HG03571 (cell line): ENCODE results near the gene HPSE2.

Experiments used
- ATAC-seq: cut with Tn5 transposase; IDR thresholded peaks from one replicate; pipeline ENCODE4 v1.9.1; 2021; ENCODE audit not compliant: unreplicated experiment

The HPSE2 gene

GRCh38 chr10:98696516-98696915, 539.1 kb downstream of the HPSE2 start:
- ATAC-seq = no peak

- ATAC-seq = no peak
Observed at GRCh38 chr10:98694883-98695282, 540.8 kb downstream of the HPSE2 start.

GRCh38 chr10:98694014-98694413, 541.6 kb downstream of the HPSE2 start:
- no peak for ATAC-seq

- ATAC-seq = no peak
Observed at GRCh38 chr10:98687685-98688084, 548.0 kb downstream of the HPSE2 start.

DNA sequence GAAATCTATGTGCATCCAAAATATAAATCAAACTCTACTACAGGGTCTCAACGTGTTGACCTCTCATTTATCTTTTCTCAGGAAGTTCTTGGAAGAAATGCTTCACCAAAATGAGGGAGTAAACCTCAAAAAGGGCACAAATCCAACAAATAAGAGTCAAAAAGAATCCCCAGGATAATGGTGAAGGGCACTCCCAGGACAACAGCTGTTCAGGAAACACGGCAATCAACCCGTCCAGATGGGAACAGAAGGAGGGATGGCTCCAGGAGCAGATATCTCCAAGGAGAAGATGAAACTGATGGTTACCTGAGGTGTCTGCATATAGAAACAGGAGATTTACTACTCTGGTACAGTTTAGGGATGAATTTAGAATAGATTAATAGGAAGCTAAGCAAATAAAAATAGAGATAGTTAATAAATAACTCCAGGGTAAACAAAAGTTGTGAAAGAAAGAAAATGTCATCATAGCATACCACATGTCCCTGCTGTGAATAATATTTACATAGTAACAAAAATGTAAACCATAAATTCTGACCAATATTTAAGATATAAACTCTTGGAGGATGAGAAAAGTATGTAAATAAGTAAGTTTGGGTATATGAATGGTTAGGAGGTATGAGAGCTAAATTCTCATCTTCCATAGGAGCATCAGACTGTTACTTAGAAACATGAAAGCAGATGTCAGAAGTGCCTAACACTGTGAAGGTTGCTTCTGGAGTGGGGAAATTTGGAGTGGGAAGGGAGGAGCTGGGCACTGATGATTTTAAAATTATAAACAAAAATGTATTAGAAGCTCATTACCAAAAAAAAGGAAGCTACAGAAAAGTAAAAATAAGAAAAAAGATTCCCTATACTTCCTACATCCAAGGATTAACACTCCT, 551.4 kb downstream of the HPSE2 start:
- ATAC-seq = no peak

DNA sequence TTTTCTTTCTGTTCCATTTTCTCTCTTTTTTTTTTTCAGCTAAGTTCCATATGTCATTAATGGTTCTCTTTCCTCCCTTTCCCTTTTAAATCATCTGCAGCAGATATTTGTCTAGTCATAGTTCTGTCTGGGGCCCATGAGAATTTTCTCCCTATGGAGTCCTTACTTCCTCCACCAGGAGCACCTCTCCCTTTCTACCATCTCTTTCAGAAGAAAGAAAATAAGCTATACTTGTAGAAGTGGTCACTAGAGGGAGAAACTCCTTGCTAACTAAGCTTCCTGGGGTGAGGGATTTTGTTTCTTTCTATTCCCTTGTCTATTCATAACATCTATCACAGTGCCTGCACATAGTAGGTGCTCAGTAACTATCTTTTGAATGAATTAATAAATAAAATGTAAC, 558.8 kb downstream of the HPSE2 start:
- ATAC-seq = no peak

DNA sequence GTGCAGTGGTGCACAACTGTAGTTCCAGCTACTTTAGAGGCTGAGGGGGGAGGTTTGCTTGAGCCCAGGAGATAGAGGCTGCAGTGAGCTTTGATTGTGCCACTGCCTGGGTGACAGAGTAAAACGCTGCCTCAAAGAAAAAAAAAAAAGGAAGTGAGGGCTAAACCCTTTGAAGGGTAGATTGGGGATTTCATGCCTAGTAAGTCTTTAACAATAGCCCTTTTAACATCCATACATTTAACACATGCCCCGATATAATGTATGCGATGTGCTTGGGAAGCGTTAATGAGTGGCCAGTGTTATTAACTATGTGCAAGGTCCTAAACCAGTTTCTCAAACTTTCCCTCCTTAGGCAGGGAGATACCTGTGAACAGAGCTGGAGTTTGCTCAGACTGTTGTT, 559.8 kb downstream of the HPSE2 start:
- ATAC-seq = no peak

DNA sequence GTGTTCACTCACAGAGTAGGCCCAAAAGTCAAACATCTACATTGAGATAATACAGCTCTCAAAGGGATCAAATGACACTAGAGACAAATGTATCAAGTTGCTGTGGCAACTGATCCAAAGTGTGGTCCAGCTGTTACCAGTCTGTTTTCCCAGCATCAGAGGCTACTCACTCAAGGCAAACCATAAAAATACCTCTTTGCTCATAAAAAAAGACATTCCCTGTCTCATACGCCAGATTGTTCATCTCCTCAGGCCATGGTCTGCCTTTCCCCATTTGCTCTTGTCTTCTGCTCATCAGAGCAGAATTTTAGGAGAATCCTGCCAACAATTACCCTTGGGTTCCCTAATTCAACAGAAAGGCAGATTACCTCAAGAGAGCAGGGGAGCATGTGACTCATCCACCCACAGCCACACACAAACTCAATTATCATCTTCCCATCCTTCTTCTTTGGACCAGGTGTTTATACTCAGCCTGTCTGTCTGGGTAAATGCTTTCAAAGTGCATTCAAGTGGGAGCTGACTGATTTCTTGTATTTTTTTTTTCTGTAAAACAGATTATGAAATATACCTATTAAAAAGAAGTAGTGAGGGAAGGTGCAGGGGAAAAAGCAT, 562.4 kb downstream of the HPSE2 start:
- ATAC-seq = no peak

- no peak for ATAC-seq
Observed at GRCh38 chr10:98667081-98667480, 568.6 kb downstream of the HPSE2 start.

DNA sequence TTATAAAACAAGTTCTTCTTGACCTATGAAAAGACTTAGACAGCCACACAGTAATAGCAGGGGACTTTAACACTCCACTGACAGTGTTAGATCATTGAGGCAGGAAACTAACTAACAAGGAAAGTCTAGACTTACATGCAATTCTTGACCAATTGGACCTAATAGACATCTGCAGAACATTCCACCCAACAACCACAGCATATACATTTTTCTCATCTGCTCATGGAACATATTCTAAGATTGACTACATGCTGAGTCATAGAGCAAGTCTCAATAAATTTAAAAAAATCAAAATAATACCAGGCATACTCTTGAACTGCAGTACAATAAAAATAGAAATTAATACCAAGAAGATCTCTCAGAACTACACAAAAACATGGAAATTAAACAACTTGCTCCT, 569.4 kb downstream of the HPSE2 start:
- no peak for ATAC-seq

DNA sequence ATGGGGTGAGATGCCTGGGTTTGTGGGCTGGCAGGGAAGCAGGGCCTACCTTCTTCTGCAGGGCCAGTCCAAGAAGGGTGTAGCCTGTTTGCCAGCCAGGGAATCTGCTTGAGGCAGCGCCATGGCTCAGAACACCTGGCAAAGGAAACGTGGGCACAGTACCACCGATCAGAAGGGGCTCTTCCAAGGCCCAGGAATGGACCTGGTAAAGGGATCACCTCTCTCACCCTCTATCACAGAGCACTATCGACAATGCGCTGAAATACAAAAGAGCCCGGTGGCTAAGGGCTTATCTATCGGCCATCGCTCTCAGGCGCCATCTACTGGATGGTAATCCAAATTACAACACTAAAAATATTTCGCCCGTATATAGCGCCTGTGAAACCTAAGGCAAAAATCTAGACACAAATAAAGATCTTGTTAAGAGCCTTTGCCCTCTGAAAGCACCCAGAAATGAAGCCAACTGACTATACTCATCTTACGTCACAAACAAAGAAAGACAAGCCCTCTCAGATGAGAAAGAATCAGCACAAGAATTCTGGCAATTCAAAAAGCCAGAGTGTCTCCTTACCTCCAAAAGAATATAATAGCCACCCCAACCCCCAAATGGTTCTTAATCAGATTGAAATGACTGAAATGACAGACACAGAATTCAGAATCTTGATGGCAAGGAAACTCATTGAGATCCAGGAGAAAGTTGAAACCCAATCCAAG, 571.2 kb downstream of the HPSE2 start:
- ATAC-seq = no peak

GRCh38 chr10:98659951-98660350, 575.7 kb downstream of the HPSE2 start:
- ATAC-seq = no peak

- ATAC-seq = no peak
Observed at GRCh38 chr10:98655492-98655891, 580.2 kb downstream of the HPSE2 start.

DNA sequence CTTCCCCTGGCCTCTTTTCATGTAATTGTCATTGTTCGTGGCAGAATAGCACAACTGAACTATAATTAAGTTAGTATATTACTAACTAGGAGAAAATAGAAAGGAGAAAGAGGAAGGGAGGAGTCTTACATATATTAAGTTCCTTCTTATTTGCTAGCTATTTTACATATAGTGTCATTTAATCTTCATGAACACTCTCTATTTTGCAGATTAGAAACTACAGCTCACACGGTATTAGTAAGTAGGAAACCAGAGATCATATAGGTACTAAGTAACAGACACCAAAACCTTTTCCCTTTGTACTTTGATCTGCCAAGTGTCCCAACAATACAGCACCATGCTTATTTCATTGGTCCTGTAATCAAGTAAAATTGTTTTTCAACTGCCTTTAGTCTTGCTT, 586.5 kb downstream of the HPSE2 start:
- ATAC-seq = no peak

- ATAC-seq = no peak
Observed at GRCh38 chr10:98646998-98647917, 588.4 kb downstream of the HPSE2 start.

DNA sequence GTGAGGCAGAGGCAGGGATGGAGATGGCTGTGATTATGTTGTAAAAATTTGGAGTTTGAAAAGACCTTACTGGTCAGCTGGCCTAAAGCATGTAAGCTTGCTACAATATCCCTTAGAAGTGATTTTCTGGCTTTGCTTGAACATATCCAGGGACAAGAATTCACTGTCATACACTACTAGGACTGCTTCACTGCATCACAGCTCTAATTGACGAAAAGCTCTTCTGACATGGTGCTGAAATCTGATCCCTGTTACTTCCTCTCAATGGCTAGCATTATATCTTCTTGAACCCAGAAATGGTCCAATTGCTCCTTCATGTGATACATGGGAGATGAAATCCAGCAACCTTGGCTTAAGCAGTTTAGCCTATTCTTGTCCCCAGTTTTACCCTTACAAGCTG, 591.2 kb downstream of the HPSE2 start:
- ATAC-seq = no peak

GRCh38 chr10:98642281-98642680, 593.4 kb downstream of the HPSE2 start:
- no peak for ATAC-seq

DNA sequence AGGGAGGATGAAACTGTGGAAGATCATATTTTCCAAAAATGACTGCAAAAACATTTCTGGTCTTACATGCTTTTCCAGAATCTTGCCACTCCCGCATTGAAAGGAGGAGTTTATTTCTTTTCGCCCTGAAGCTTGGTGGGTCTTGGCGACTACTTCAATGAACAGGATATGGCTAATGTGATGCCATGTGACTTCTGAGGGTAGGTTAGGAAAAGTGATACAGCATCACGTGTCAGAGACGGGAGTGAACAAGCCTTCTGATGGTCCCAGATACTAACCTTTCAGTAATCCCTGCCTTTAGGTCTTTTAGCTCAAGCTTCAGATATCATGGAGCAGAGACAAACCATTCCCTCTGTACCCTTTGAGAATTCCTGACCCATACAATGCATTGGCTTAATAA, 596.7 kb downstream of the HPSE2 start:
- ATAC-seq = no peak

- no peak for ATAC-seq
Observed at GRCh38 chr10:98636921-98637329, 598.7 kb downstream of the HPSE2 start.

DNA sequence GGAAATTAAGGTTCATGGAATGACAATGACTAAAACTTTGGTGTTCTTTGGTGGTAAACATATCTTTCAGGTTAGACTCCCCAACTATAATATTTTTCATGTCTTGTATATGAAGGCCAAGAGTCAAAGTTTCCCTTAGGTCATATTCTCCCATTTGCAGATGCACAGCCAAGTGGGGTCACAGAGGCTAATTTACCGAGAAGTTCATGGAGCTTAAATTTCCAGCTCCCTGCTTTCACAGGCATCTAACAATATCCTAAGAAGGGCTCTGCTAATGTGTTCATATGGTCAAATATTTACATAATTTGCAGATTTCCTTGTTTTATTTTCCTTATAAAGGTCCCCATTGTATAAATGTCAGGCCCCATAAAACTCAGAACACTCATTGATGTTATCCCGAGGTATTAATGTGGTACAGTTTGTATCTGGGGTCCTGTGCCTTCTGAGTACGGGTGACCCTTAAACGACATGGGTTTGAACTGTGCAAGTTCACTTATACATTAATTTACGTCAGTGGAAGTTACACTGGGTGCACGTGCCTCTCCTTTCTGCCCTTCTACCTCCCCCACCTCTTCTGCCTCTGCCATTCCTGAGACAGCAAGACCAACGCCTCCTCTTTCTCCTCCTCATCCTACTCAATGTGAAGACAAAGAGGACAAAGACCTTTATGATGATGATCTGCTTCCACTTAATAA, 603.0 kb downstream of the HPSE2 start:
- ATAC-seq = no peak
